ENCODE data around the gene MOB3C.

The MOB3C gene

DNA sequence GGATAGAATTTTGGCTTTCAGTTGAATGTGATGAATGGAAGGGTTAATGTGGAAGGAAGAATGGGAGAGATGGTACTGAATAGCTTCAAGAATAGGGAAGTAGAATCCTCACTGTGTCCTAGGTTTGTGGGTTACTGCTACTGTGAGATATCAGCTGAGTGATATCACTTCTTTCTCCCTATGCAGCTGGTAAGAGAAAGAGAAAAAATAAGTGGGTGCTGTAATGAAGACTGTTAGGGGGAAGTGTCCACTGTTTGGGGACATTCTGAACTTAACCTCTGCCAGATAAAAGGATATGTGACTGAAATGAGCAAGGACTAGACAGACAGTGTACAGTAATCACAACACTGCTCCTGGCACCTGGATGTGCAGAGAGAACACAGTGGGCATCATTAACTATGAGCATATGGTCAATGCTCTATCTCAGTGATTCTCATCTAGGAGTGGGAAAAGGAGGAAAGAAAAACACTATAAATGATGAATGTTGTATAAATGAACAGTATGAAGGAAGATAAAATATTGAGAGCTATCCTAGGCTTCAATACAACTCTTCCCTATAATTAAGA is 25.6 kb upstream of the MOB3C start:
- DNase-seq (ENCODE audit: low read depth) = no peak
- H3K4me3 ChIP-seq (ENCODE audit: low read depth, low read length) = no peak overlapping the region
- TF ChIP-seq, protein P1, sequence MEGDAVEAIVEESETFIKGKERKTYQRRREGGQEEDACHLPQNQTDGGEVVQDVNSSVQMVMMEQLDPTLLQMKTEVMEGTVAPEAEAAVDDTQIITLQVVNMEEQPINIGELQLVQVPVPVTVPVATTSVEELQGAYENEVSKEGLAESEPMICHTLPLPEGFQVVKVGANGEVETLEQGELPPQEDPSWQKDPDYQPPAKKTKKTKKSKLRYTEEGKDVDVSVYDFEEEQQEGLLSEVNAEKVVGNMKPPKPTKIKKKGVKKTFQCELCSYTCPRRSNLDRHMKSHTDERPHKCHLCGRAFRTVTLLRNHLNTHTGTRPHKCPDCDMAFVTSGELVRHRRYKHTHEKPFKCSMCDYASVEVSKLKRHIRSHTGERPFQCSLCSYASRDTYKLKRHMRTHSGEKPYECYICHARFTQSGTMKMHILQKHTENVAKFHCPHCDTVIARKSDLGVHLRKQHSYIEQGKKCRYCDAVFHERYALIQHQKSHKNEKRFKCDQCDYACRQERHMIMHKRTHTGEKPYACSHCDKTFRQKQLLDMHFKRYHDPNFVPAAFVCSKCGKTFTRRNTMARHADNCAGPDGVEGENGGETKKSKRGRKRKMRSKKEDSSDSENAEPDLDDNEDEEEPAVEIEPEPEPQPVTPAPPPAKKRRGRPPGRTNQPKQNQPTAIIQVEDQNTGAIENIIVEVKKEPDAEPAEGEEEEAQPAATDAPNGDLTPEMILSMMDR (IDR thresholded peaks at IDR 0.05; ENCODE audit: low read depth, low read length, missing control alignments) = no peak
- in situ Hi-C loops (cut with HindIII; ENCODE audit: low sequenced_read_pairs) = no loop called here

DNA sequence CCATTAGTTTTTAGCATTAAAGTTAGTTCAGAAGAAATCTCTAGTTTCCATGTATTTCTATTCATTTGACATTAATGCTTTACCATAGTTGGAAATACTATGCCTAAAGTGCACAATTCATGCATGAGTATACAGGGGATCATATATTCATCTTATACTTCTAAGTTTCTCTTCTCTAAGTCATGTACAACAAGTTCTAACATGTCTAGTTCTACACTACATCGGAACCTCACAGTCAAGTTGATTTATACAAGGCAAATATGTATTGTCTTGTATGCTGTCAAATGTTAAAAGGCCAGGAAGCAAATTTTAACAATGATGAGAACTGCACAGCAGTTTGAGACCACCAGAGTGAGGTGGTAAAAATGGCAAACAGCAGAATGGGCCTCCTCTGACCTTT is 22.9 kb upstream of the MOB3C start:
- H3K4me3 ChIP-seq (ENCODE audit: low read depth, low read length) = no peak overlapping the region
- TF ChIP-seq, protein P1 (IDR thresholded peaks at IDR 0.05; ENCODE audit: low read depth, low read length, missing control alignments) = no peak
- DNase-seq (ENCODE audit: low read depth) = no peak
- in situ Hi-C loops (cut with HindIII; ENCODE audit: low sequenced_read_pairs) = no loop called here

DNA sequence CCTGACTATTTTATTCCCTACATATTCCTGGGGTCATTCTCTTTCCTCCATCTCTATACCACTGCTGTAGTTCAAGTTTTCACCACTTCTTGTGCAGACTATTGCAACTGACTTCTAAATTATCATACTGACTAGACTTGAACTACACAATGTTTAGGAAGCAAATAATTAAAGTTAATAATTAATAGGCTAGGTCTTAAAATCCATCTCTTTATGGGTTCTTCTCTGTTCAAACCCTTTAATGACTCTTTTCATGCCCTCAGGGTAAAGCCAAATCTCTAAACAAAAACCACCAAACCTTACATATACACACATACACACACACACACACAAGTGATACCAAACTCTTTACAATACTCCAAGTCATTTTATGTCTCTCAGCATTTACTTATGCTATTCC is 22.3 kb upstream of the MOB3C start:
- TF ChIP-seq, protein P1 (IDR thresholded peaks at IDR 0.05; ENCODE audit: low read depth, low read length, missing control alignments) = no peak
- in situ Hi-C loops (cut with HindIII; ENCODE audit: low sequenced_read_pairs) = no loop called here
- no peak for DNase-seq (ENCODE audit: low read depth)
- no peak overlapping the region for H3K4me3 ChIP-seq (ENCODE audit: low read depth, low read length)

DNA sequence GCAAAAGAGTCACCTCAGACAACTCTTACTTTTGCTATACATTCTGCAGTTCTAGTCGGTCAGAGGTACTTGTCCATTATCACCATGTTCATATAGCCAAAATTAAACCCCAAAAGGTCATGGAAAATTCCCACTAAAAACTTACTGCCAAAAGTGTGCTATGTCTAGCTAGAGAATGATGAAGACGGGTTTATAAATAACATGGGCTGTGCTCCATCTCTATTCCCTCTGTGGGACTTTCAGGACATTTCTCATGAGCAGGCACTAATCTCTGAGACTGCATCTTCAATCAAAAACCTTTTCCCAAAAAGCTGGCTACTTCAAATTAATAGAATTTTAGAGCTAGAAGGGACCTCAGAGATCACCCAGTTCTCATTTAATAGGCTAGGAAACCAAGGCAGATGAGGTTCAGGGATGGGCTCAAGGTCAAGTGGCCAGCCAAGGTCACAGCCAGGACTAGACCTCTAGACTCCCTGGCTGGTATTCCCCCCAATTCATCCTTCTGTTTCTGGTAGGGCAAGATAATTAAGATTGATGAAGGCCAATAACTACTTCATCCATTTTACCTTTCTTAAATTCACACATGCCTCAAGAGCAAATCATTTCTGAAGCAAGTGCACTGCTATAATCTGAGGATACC is 21.0 kb upstream of the MOB3C start:
- TF ChIP-seq, protein P1 (IDR thresholded peaks at IDR 0.05; ENCODE audit: low read depth, low read length, missing control alignments) = no peak
- H3K4me3 ChIP-seq (ENCODE audit: low read depth, low read length) = no peak overlapping the region
- no peak for DNase-seq (ENCODE audit: low read depth)
- in situ Hi-C loops (cut with HindIII; ENCODE audit: low sequenced_read_pairs) = no loop called here

DNA sequence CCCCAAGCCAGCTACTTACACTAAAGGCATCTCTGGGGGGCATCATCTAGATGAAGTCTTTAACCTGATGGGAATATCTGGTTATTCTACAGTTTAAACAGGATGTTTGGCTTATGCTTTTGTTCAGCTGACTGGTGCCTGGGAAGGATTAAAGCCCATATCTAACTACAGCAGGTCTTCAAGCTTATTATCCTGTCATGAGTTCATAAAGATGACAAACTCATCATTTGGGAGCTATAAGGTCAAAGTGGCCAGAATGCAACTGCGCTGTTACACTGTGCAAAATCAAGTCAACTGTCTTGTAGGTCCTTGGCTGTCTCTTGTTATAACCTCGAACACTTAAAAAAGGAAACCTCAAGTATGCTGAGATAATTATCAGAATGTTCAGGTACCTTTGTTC is 18.6 kb upstream of the MOB3C start:
- DNase-seq (ENCODE audit: low read depth) = no peak
- H3K4me3 ChIP-seq (ENCODE audit: low read depth, low read length) = no peak overlapping the region
- in situ Hi-C loops (cut with HindIII; ENCODE audit: low sequenced_read_pairs) = no loop called here
- TF ChIP-seq, protein P1 (IDR thresholded peaks at IDR 0.05; ENCODE audit: low read depth, low read length, missing control alignments) = no peak

DNA sequence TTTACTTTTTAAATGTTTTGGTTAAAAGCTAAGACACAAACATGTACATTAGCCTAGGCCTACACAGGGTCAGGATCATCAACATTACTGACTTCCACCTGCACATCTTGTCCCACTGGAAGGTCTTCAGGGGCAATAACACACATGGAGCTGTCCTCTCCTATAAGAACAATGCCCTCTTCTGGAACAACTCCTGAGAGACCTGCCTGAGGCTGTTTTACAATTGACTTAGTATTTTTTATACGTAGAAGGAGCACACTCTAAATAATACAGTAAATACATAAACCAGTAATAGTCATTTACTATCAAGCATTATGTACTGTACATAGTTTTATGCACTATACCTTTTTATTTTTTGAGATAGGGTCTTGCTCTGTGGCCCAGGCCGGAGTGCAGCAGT is 14.1 kb upstream of the MOB3C start:
- no peak overlapping the region for H3K4me3 ChIP-seq (ENCODE audit: low read depth, low read length)
- no peak for DNase-seq (ENCODE audit: low read depth)
- TF ChIP-seq, protein P1 (IDR thresholded peaks at IDR 0.05; ENCODE audit: low read depth, low read length, missing control alignments) = no peak
- in situ Hi-C loops (cut with HindIII; ENCODE audit: low sequenced_read_pairs) = no loop called here
